HepG2 (cell line): ENCODE results near the gene STK39. TPM values are rescaled to one million over a fixed set of nuclear protein-coding genes. Genes with fewer than 3 reads are reported as not detected.

Experiments used
- ARID5B ChIP-seq: IDR thresholded peaks from 2 replicates; pipeline ENCODE4 v1.4.0; 2020; ENCODE audit warnings: mild to moderate bottlenecking, missing genetic modification reagents
- CBX2 ChIP-seq, 2 experiments: fragments of 200-600 bp in 1 of 2; sonication (generic); formaldehyde crosslinking in 1 of 2; IDR thresholded peaks; 2 replicates each; pipeline versions ENCODE4 v1.7.0 to v1.8.1; 2018 to 2022; ENCODE audit warnings: low read depth in 2 of 2, low read length in 1 of 2, mild to moderate bottlenecking in 1 of 2, missing genetic modification reagents in 1 of 2
- NCOA1 ChIP-seq: sonication (generic); formaldehyde crosslinking; IDR thresholded peaks from 2 replicates; pipeline ENCODE4 v1.9.0; 2021; ENCODE audit warnings: missing genetic modification reagents
- NR2F6 ChIP-seq, 2 experiments: IDR thresholded peaks; 2 replicates each; pipeline ENCODE4 v1.6.1; 2016; ENCODE audit warnings: antibody characterized with exemption in 1 of 2, mild to moderate bottlenecking in 1 of 2
- RELA ChIP-seq: sonication (generic); formaldehyde crosslinking; IDR thresholded peaks from 2 replicates; pipeline ENCODE4 v1.4.0; 2020; ENCODE audit warnings: missing genetic modification reagents
- SUZ12 ChIP-seq: fragments of 150-350 bp; IDR thresholded peaks from 2 replicates; pipeline ENCODE4 v1.6.1; 2014; ENCODE audit warnings: low read depth, low read length
- ZFP36 ChIP-seq: fragments of 150-350 bp; IDR thresholded peaks from 2 replicates; pipeline ENCODE4 v1.6.1; 2018; ENCODE audit warnings: borderline replicate concordance, low read length, low read depth; ENCODE audit not compliant: partially characterized antibody
- ZNF367 ChIP-seq: sonication (generic); formaldehyde crosslinking; IDR thresholded peaks from 2 replicates; pipeline ENCODE4 v1.4.0; 2020; ENCODE audit warnings: missing genetic modification reagents, borderline replicate concordance
- ZNF430 ChIP-seq: sonication (generic); formaldehyde crosslinking; IDR thresholded peaks from 2 replicates; pipeline ENCODE4 v1.9.0; 2021; ENCODE audit warnings: mild to moderate bottlenecking, missing genetic modification reagents
- ZNF775 ChIP-seq: sonication (generic); formaldehyde crosslinking; IDR thresholded peaks from 2 replicates; pipeline ENCODE4 v1.4.0; 2020; ENCODE audit warnings: missing genetic modification reagents, mild to moderate bottlenecking, moderate library complexity, borderline replicate concordance
- ZSCAN21 ChIP-seq: sonication (generic); formaldehyde crosslinking; IDR thresholded peaks from 2 replicates; pipeline ENCODE4 v1.8.0; 2022; ENCODE audit warnings: mild to moderate bottlenecking, missing genetic modification reagents, moderate library complexity, borderline replicate concordance
- ZSCAN5A ChIP-seq: sonication (generic); formaldehyde crosslinking; IDR thresholded peaks from 2 replicates; pipeline ENCODE4 v1.8.0; 2022; ENCODE audit warnings: mild to moderate bottlenecking, missing genetic modification reagents, borderline replicate concordance
- polyA plus RNA-seq, 8 experiments: library from polyadenylated mRNA; depleted of rRNA in 3 of 8; stranded (reverse) in 7 of 8; unstranded in 1 of 8; fragments of >200 nt; fragmentation: Illumina TruSeq in 4 of 8; extraction: Trizol in 4 of 8; gene quantifications; 2 replicates each; pipeline versions ENCODE4 v1.2.1 to v1.2.3, GENCODE V29; 2011 to 2016; ENCODE audit warnings: low read depth in 4 of 8, missing spikeins in 1 of 8, mixed read lengths in 1 of 8; ENCODE audit not compliant: insufficient read depth in 1 of 8
- total RNA-seq, 5 experiments: library from RNA; depleted of rRNA; stranded (reverse); fragments of >200 nt; fragmentation: Illumina TruSeq; extraction: Trizol; gene quantifications; 2 replicates each; pipeline ENCODE4 v1.2.3, GENCODE V29; 2016; ENCODE audit warnings: low read depth in 1 of 5
- TF ChIP-seq, protein P1 (sequence below): sonication (generic); formaldehyde crosslinking; IDR thresholded peaks from 2 replicates; pipeline ENCODE4 v1.9.0; 2021; ENCODE audit warnings: mild to moderate bottlenecking, missing genetic modification reagents
- TF ChIP-seq, protein P2 (sequence below): IDR thresholded peaks from 2 replicates; pipeline ENCODE4 v1.6.1; 2012; ENCODE audit warnings: inconsistent platforms

Gene STK39
- total and polyA plus RNA-seq, 2 of the 13 experiments (the other 11 are each of a cell fraction or from before 2014, with no cell fraction given) = 27.3 to 38.4 TPM

DNA sequence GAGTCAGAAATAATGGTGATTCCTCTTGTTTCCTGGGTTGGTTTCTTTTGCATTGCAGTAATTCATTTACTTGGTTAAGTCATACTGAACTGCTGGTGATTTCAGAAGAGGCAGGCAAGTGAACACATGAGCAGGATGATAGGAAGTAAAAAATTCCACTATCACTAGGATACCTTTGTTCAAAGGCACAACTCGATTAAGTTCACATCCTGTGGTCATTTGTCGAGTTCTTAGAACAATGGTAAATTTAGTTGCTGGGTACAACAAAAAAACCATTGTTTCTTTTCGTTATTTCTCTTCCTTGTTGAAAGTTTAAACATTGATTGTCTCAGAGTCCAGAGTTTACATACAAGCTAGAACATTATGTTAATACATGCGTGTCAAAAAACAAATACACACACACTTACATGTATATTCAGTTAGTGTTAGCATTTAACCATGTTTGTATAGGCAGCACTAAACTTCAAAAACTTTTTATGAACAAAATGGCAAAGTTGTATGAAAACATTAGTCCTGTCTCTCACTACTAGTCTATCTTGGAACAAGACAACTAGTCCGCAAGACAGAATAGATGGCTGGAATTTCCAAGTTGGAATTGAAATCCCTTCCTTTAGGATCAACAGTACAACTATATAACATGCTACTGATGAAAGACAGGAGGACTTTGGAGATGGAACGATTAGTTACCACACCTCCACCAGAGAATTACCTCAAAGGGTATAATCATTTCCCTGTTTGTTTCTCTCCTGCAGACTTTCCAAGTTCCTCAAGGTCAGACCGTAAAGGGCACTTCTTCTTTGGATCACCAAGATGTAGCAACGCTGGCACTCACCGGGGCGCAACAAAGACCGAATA lies 26.2 kb downstream of the STK39 start (continued):
- TF ChIP-seq, protein P1, sequence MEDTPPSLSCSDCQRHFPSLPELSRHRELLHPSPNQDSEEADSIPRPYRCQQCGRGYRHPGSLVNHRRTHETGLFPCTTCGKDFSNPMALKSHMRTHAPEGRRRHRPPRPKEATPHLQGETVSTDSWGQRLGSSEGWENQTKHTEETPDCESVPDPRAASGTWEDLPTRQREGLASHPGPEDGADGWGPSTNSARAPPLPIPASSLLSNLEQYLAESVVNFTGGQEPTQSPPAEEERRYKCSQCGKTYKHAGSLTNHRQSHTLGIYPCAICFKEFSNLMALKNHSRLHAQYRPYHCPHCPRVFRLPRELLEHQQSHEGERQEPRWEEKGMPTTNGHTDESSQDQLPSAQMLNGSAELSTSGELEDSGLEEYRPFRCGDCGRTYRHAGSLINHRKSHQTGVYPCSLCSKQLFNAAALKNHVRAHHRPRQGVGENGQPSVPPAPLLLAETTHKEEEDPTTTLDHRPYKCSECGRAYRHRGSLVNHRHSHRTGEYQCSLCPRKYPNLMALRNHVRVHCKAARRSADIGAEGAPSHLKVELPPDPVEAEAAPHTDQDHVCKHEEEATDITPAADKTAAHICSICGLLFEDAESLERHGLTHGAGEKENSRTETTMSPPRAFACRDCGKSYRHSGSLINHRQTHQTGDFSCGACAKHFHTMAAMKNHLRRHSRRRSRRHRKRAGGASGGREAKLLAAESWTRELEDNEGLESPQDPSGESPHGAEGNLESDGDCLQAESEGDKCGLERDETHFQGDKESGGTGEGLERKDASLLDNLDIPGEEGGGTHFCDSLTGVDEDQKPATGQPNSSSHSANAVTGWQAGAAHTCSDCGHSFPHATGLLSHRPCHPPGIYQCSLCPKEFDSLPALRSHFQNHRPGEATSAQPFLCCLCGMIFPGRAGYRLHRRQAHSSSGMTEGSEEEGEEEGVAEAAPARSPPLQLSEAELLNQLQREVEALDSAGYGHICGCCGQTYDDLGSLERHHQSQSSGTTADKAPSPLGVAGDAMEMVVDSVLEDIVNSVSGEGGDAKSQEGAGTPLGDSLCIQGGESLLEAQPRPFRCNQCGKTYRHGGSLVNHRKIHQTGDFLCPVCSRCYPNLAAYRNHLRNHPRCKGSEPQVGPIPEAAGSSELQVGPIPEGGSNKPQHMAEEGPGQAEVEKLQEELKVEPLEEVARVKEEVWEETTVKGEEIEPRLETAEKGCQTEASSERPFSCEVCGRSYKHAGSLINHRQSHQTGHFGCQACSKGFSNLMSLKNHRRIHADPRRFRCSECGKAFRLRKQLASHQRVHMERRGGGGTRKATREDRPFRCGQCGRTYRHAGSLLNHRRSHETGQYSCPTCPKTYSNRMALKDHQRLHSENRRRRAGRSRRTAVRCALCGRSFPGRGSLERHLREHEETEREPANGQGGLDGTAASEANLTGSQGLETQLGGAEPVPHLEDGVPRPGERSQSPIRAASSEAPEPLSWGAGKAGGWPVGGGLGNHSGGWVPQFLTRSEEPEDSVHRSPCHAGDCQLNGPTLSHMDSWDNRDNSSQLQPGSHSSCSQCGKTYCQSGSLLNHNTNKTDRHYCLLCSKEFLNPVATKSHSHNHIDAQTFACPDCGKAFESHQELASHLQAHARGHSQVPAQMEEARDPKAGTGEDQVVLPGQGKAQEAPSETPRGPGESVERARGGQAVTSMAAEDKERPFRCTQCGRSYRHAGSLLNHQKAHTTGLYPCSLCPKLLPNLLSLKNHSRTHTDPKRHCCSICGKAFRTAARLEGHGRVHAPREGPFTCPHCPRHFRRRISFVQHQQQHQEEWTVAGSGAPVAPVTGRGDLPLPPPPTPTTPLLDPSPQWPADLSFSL (CRISPR knock-in tag) = 0 out of 2 replicates have a peak, but pooled peaks have one; percentile 44
- TF ChIP-seq ARID5B (CRISPR knock-in tag) (peak; percentile 92), ZSCAN5A (CRISPR knock-in tag) (peak; percentile 70; the same call in 1 of the 2 replicates), SUZ12 (no peak), RELA (no peak), NCOA1 (CRISPR knock-in tag) (0 out of 2 replicates have a peak, but pooled peaks have one; percentile 50), ZFP36 (no peak), ZSCAN21 (CRISPR knock-in tag) (no peak), CBX2 (IDR thresholded peaks at IDR 0.05; ENCODE audit: low read depth, low read length) (no peak), CBX2 (CRISPR knock-in tag; IDR thresholded peaks at IDR 0.05; ENCODE audit: low read depth) (no peak), NR2F6 (IDR thresholded peaks at IDR 0.05) (no peak), NR2F6 (CRISPR knock-in tag; IDR thresholded peaks at IDR 0.05) (peak; percentile 51; the same call in 1 of the 2 replicates), ZNF775 (0 out of 2 replicates have a peak, but pooled peaks have one; percentile 28), ZNF430 (CRISPR knock-in tag) (no peak), ZNF367 (CRISPR knock-in tag) (no peak)
- TF ChIP-seq, protein P2, sequence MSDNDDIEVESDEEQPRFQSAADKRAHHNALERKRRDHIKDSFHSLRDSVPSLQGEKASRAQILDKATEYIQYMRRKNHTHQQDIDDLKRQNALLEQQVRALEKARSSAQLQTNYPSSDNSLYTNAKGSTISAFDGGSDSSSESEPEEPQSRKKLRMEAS = no peak; the same call in 1 of the 2 replicates
